ENCODE data around the gene STK17B. TPM values are rescaled to one million over a fixed set of nuclear protein-coding genes. Genes with fewer than 3 reads are reported as not detected.

STK17B gene
- polyA plus RNA-seq, 1 donor (not counting 4 experiments of a cell fraction or from before 2014, with no cell fraction given), result 11.0 TPM

DNA sequence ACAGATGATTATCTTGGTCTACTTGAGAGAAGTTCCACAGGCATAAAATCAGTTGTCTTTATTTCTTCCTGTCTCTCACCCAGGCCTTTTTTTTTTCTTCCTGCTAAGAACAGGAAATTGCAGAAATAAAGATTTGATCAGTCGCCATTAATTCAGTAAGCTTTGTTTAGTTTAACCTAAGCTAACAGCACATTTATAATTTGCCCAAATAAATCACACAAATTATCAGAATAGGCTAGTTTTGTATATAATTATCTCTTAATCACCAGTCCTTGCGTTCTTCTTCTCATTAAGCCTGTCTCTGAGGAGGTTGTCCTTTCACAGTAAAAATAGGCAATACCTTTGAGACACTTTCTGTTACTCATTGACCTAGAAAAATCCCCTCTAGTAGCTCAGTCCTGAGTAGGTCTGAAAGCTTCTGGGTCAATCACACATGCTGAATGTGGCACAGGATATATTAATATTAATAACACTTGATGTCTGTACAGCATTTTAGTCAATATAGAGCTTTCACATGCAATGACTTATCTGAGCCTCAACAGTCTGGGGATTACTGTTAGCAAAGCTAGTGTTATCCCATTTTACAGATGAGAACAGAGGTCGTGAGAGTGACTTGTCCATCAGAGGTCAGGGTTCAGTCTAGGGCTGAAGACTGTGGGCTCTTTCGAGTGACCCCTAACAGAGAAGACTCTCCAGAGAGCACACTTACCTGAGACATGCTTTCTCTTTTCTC is 11.2 kb upstream of the STK17B start:
- no peak for DNase-seq (ENCODE audit: low read depth, low spot score)
- Histone ChIP-seq H3K27me3 (ENCODE audit: control insufficient read depth, extremely low read depth, insufficient read depth, low read length) (no peaks in the 10 kb centered on the region), H3K4me3 (ENCODE audit: control insufficient read depth in 2 of 3, extremely low read depth in 1 of 3, insufficient read depth in 2 of 3, low read depth in 1 of 3, low read length in 3 of 3) (no peak overlapping the region), H3K4me1 (ENCODE audit: control insufficient read depth, extremely low read depth, insufficient read depth, low read length) (no peaks in the 10 kb centered on the region), H2AFZ (ENCODE audit: control insufficient read depth, low read length) (no peak overlapping the region), H3K9me1 (ENCODE audit: control insufficient read depth, extremely low read depth, insufficient read depth, low read length) (no peaks in the 10 kb centered on the region), H4K20me1 (ENCODE audit: control insufficient read depth, extremely low read depth, insufficient read depth, low read length) (no peaks in the 10 kb centered on the region), H3K79me2 (ENCODE audit: control insufficient read depth, insufficient read depth, low read length) (no peaks in the 10 kb centered on the region), H3K9ac (ENCODE audit: control insufficient read depth, extremely low read depth, insufficient read depth, low read length) (no peak overlapping the region), H3K9me3 (ENCODE audit: control insufficient read depth, low read depth, low read length) (no peaks in the 10 kb centered on the region), H3K27ac (ENCODE audit: control insufficient read depth, insufficient read depth, low read length) (no peak overlapping the region), H3K36me3 (ENCODE audit: control insufficient read depth in 2 of 2, extremely low read depth in 1 of 2, insufficient read depth in 2 of 2, low read length in 2 of 2) (no peaks in the 10 kb centered on the region), H3K4me2 (ENCODE audit: control insufficient read depth, extremely low read depth, insufficient read depth, low read depth, low read length) (no peak overlapping the region)
- no peak for FAIRE-seq
- TF ChIP-seq EZH2 (IDR thresholded peaks at IDR 0.05; ENCODE audit: low read length), result no peak
- TF ChIP-seq, protein P1, sequence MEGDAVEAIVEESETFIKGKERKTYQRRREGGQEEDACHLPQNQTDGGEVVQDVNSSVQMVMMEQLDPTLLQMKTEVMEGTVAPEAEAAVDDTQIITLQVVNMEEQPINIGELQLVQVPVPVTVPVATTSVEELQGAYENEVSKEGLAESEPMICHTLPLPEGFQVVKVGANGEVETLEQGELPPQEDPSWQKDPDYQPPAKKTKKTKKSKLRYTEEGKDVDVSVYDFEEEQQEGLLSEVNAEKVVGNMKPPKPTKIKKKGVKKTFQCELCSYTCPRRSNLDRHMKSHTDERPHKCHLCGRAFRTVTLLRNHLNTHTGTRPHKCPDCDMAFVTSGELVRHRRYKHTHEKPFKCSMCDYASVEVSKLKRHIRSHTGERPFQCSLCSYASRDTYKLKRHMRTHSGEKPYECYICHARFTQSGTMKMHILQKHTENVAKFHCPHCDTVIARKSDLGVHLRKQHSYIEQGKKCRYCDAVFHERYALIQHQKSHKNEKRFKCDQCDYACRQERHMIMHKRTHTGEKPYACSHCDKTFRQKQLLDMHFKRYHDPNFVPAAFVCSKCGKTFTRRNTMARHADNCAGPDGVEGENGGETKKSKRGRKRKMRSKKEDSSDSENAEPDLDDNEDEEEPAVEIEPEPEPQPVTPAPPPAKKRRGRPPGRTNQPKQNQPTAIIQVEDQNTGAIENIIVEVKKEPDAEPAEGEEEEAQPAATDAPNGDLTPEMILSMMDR (optimal IDR thresholded peaks at IDR 0.05 in 1 of 3, IDR thresholded peaks at IDR 0.05 in 1 of 3, conservative IDR thresholded peaks at IDR 0.05 in 1 of 3; ENCODE audit: extremely low read depth in 1 of 3, insufficient read depth in 2 of 3, low read length in 3 of 3), result no peak
- dilution Hi-C loops (cut with MboI; ENCODE audit: extremely low pct_ligation_motif_present, low sequenced_read_pairs), result no loop called here

DNA sequence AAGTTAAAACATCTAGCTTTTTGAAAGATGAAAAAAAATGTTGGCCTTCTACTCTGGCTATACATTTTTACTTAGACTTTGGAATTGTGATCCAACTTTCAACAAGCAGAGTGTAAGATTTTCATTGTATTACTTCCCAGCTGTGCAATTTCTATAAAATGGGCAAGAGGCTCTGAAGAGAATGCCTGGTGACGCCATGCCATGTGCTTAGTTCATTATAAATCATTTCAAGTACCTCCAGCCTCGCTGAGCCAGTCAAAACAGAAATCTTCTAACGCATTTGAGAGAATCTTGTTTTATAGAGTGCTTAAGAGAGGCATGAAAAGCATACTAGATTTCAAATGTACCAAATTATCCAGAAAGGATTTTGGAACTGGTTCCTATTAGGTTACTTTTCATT is 10.1 kb upstream of the STK17B start:
- no peak for TF ChIP-seq EZH2 (IDR thresholded peaks at IDR 0.05; ENCODE audit: low read length)
- TF ChIP-seq, protein P1 (optimal IDR thresholded peaks at IDR 0.05 in 1 of 3, IDR thresholded peaks at IDR 0.05 in 1 of 3, conservative IDR thresholded peaks at IDR 0.05 in 1 of 3; ENCODE audit: extremely low read depth in 1 of 3, insufficient read depth in 2 of 3, low read length in 3 of 3), result no peak
- no peaks in the 10 kb centered on the region for H3K9me1 ChIP-seq (ENCODE audit: control insufficient read depth, extremely low read depth, insufficient read depth, low read length)
- H4K20me1 ChIP-seq (ENCODE audit: control insufficient read depth, extremely low read depth, insufficient read depth, low read length), result no peaks in the 10 kb centered on the region
- H3K4me1 ChIP-seq (ENCODE audit: control insufficient read depth, extremely low read depth, insufficient read depth, low read length), result no peaks in the 10 kb centered on the region
- H3K9ac ChIP-seq (ENCODE audit: control insufficient read depth, extremely low read depth, insufficient read depth, low read length), result no peak overlapping the region
- no peak overlapping the region for H3K27ac ChIP-seq (ENCODE audit: control insufficient read depth, insufficient read depth, low read length)
- no peak overlapping the region for H3K4me2 ChIP-seq (ENCODE audit: control insufficient read depth, extremely low read depth, insufficient read depth, low read depth, low read length)
- no peaks in the 10 kb centered on the region for H3K79me2 ChIP-seq (ENCODE audit: control insufficient read depth, insufficient read depth, low read length)
- no peak for DNase-seq (ENCODE audit: low read depth, low spot score)
- dilution Hi-C loops (cut with MboI; ENCODE audit: extremely low pct_ligation_motif_present, low sequenced_read_pairs), result no loop called here
- FAIRE-seq, result no peak
- H3K27me3 ChIP-seq (ENCODE audit: control insufficient read depth, extremely low read depth, insufficient read depth, low read length), result no peaks in the 10 kb centered on the region
- no peaks in the 10 kb centered on the region for H3K36me3 ChIP-seq (ENCODE audit: control insufficient read depth in 2 of 2, extremely low read depth in 1 of 2, insufficient read depth in 2 of 2, low read length in 2 of 2)
- H3K4me3 ChIP-seq (ENCODE audit: control insufficient read depth in 2 of 3, extremely low read depth in 1 of 3, insufficient read depth in 2 of 3, low read depth in 1 of 3, low read length in 3 of 3), result no peak overlapping the region
- H3K9me3 ChIP-seq (ENCODE audit: control insufficient read depth, low read depth, low read length), result no peaks in the 10 kb centered on the region
- no peak overlapping the region for H2AFZ ChIP-seq (ENCODE audit: control insufficient read depth, low read length)

All from keratinocyte (primary cell).